LHCN-M2 (cell line): ENCODE data around the gene AMN. TPM values are rescaled to one million over a fixed set of nuclear protein-coding genes. Genes with fewer than 3 reads are reported as not detected.
"Not testable (repeated sequence)": the region's sequence is repeated elsewhere in the genome, so short reads cannot be mapped to it uniquely, and the experiment has no call there.

ENCODE experiments used
- DNase-seq: peaks from one replicate; pipeline ENCODE4 v3.0.0-alpha.2; 2012; ENCODE audit warnings: low read depth
- polyA plus RNA-seq: library from polyadenylated mRNA; unstranded; fragments of >200 nt; gene quantifications from one replicate; pipeline ENCODE4 v1.2.1, GENCODE V29; 2012; ENCODE audit warnings: missing spikeins
- total RNA-seq: library from RNA; depleted of rRNA; stranded (reverse); fragments of >200 nt; gene quantifications from 2 replicates; pipeline ENCODE4 v1.2.3, GENCODE V29; 2014; rRNA removed

AMN gene
- total RNA-seq, result not detected in 2 replicates
- not detected for polyA plus RNA-seq

DNA sequence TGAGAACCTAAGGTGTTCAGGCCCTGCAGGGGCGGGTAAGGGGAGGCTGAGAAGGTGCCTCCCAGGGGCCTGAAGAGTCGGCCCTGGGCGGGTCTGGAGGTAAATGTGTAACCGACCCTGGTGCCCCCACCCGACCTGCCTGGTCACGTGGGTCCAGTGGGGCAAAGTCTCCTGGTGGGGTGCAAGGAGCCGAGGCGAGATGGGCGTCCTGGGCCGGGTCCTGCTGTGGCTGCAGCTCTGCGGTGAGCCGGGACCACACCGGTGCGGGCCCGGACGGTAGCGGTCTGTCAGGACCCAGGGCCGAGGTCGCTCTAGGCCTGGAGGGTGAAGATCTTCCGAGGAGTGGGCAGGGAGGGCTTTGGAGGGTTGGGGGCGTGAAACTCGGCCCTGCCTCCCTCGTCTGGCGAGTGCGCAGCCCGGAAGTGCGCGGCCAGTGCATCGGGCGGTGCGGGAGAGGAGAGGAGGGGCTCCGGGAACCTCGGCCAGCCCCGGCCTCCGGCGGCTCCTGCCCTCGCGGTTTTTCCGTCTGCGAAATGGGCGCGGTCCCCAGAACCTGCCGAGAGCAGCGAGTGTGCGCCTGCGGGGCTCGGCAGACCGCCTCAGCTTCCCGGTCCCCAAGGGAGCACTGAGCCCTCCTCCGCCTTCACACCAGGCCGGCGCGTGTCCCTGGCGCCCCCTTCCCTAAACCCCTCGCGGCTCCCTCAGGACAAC lies at the start of gene AMN:
TSS of gene AMN (plus strand) at position 174 of the 711 bp plus-strand sequence. CDS start at position 200, 26 bp downstream.
- DNase-seq, result no peak

DNA sequence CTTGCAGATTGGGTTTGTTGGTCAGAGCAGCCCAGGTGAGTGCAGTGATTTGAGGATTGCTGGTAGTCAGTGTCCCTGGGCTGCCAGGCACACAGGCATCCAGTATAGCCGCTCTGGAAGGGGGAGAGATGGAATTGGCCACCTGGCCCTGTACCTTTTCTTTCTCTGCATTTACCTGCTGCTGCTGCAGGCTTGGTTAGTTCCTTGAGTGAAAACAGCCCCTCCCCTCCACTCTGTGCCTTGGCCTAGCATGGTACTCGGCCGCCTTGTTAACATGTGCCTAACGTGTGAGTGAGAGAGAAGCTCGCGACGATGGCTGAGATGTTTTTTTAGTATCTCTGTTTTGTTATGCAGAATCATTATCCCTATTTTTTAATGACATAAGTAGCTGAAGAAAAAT lies 49.3 kb upstream of the AMN start:
- DNase-seq, result no peak

DNA sequence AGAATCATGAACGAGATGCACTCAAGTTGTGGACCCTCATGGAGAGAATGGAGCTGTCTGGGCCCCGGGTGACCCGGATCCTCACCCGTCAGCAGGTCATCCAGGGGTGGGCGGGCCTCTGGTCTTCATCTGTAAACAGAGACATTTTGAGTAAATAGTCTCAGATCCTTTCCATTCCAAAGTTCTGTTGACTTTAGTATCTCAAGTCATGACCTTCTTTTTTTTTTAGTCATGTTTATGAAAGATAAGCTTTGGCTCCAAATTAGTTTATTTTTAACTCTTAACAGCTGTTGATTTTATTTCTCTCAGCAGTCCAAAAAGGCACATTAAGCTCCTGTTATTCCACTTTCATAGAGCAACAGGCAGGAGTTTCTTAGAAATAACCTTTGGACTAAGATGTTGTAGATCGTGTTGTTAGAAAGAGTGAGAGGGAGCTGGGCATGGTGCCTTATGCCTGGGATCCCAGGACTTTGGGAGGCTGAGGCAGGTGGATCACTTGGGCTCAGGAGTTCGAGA lies 48.9 kb upstream of the AMN start:
- DNase-seq, result no peak

DNA sequence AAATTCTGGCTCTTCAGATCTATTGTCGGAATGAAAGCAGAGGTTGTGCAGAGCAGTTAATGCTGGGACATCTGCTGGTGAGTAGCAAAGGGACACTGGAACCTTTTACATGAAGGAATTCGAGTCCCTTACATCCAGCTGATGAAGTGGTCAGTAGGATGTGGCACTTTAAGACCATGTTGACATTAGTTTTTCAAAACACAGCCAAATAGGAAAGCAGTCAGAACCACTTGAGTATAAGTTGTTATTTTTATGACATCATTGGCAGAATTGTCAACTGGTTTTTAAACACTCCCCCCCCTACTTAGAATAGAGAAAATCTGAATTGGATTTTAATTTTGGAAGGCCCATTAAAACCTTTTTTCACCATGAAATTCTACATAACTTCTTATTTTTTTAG lies 46.8 kb upstream of the AMN start:
- no peak for DNase-seq

DNA sequence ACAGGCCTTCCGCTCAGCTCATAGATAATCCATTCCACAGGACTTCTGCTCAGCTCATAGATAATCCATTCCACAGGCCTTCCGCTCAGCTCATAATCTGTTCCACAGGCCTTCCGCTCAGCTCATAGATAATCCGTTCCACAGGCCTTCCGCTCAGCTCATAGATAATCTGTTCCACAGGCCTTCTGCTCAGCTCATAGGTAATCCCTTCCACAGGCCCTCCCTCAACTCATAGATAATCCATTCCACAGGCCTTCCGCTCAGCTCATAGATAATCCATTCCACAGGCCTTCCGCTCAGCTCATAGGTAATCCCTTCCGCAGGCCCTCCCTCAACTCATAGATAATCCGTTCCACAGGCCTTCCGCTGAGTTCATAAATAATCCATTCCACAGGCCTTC lies 45.0 kb upstream of the AMN start:
- not testable (repeated sequence) for DNase-seq

DNA sequence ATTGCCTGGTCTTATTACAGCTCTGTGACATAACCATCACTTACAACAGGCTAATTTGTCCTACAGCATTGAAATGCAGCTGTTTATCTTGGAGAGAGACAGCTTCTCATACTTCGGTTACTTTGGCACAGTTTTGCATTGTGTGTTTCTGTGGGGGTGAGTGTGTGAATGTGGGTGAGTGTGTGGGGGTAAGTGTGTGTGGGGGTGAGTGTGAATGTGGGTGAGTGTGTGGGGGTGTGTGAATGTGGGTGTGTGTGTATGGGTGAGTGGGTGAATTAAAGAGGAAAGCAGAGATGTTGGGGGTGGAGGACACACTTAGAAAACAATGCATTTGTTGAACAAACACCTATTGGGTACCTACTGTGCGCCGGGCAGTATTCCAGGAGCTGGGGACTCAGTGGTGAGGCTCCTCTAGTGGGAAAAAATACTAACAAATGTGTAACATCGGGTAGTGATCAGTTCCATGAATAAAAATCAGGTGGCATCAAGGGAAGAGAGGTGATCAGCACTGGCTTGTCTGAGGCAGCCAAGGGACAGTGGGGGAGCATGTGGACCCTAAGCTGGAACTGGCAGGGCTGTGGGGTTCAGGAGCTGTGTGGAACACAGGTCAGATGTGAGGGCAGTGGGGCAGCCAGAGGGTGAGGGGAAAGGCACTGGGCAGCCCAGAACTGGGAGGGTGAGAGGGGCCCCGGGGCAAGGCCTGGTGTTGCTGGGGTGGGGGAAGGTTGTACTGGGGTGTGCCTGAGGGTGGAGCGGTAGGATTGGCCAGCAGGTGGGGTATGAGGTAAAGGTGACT lies 44.1 kb upstream of the AMN start:
- no peak for DNase-seq

DNA sequence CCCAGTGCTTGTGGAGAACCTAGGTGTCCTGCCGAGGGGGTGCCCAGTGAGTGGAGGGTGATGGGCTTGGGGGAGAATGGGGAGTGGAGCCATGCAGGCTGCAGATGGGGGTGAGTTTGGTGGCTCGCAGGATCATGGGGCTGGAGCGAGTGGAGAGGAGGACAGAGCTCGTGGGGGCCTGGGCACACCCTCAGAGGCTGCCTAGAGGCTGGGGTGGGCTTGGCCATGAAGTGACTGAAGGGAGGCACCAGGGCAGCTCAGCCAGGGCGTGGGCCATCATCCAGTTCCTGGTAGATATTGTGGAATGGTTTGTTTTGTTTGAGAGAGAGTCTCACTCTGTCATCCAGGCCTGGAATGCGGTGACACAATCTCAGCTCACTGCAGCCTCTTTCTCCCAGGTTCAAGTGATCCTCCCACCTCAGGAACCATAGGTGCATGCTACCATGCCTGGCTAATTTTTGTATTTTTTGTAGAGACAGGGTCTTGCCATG lies 43.4 kb upstream of the AMN start:
- DNase-seq, result no peak

DNA sequence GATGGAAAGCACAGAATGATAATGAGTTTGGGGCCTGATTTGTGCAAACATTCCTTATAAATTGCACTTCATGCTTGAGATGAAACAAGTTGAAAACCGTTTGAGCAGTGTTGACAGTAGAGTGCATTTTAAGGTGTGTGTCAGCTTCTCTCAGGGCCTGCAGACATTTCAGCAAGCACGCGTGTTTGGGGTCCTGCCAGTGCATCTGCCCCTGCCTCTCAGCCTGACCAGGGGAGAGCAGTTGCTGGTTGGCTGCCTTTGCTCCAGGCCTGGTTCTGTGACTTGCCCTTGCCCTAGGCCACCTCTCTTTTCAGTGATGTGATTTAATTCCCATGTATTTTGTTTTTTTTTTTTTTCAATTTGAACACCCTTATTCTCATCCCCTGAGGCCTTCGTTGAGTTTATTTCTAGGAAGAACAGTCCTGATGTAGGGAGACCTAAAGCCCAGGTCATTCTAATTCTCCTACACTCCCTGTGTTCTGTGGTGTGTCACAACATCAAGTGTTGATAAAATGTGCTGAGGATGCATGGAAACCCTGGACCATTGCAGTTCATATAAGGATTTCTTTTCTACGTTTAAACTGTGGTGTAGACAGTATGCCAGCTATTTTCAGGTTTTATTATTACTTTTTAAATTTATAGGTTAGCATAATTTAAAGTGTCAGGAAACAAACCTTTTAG lies 40.1 kb upstream of the AMN start:
- DNase-seq, result peak; percentile 11

DNA sequence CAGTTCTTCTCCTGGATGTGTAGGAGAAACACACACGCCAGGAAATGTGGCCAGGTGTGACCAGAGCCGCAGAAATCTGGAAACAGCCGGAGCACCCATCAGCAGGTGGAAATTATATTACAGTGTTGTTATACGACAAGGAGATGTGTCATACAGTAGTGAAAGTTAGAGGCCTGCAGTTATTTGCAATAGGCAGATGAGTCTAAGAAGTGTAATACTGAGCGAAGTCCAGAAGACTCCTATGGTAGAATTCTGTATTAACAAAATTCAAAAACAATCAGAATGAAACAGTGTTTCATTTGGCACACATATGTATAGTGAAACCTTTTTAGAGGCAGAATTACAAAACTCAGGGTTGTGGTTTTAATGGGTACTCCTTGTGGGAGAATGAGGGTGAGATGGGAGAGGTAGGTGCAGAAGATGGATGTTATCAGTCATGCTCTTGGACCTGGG lies 39.3 kb upstream of the AMN start:
- no peak for DNase-seq

DNA sequence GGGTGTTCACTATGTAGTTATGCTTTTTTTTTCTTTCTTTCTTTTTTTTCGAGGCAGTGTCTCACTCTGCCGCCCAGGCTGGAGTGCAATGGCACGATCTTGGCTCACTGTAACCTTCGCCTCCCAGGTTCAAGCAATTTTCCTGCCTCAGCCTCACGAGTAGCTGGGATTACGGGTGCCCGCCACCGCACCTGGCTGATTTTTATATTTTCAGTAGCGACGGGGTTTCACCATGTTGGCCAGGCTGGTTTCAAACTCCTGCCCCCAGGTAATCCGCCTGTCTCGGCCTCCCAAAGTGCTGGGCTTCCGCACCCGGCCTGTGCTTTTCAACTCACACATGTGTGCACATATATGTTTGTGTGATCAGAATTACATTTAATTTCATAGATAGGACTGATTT lies 38.9 kb upstream of the AMN start:
- no peak for DNase-seq

DNA sequence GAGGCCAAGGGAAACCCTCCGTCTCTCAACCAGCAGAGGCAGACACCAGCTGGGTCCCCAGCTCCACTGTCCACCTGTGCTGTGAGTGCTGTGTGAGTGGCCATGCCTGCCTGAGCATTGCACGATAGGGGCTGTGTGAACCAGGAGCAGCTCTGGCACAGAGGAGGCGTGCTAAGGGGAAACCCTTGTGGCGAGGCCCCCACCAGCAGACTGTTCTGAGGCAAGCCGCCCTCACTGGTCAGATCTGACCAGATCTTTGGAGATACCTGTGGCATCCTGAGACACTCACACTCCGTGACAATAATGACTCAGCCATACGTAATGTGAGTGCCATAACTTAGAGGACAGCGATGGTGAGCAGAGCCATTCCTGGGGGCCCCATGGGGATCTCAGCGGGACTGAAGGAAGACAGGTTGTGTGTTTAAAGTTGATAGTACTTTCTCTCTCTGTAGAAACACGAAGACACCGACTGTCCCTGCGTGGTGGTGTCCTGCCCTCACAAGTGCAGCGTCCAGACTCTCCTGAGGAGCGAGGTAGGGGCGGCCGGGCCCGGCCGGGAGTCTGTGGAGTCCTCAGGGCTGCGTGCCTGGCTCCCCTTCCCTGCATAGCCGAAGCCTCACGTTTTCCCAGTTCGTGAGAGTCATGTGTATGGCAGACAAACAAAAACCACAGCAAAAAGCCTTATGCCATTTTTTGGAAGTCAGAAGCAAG lies 36.6 kb upstream of the AMN start:
- DNase-seq, result no peak

DNA sequence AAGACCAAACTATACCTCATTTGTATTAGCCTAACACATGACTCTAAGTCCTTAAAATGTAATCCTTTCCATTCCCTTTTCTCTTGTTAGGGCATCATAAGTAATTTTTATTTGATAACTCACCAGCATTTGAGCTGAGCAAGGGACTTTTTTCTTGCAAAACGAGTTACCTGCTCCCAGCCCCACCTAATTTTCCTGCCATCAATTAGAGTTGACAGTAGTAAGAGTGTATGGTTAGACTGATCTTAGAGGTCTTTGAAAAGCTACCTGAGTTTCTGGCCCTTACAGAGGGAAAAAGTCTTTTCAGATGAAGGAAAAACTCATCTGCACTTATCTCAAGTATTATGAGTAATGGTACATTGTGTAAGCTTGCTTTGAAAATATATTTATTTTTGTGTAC lies 33.7 kb upstream of the AMN start:
- DNase-seq, result no peak

DNA sequence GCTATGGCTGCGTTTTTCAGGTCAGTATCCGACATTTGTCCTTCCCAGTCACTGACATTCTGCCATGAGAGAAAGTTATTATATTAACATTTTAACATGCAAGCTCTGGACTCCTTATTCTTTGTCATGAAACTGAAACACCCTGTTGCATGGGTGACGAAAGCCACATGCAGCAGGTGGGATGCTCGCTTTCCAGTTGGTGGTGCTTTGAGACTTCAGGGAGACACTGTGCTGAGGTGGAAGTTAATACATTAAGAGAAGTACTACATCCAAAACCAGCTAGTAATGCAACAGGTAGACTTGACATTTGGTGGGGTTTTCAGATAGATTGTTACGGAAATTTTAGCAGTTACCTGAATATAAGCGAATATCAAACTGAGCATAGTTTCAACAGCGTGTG lies 32.8 kb upstream of the AMN start:
- DNase-seq, result no peak

DNA sequence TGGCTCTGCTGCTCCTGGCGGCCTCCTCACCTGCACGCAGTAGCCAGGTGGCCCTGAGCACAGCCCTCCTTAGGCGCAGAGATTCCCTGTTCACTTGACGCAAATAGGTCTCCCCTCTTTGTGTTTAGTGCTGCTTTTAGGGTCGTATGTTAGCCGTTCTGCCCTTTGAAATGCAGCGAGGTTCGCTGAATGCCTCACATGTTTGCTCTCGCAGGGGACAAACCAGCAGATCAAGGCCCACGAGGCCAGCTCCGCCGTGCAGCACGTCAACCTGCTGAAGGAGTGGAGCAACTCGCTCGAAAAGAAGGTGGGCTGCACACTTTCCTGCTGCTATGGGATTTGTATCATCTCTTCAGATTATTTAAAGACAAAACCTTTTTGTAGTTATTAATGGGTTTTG lies 31.4 kb upstream of the AMN start:
- DNase-seq, result no peak

DNA sequence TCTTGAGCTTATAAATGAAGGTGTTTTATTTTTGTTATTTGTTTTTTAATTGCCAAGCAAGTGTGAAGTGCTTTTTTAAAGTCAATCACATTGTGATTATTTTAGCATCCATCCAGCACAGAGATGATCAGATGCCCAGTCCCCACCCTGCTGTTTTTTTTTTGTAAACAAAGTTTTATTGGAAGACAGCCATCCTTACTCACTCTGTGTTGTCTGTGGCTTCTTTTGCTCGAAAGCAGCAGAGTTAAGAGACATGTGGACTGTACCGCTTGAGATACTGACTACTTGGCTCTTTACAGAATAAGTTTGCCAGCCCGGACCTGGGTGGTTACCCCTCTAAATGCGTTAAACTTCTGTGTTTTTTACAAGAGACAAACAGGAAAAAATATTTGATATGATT lies 30.9 kb upstream of the AMN start:
- peak; percentile 34 for DNase-seq

DNA sequence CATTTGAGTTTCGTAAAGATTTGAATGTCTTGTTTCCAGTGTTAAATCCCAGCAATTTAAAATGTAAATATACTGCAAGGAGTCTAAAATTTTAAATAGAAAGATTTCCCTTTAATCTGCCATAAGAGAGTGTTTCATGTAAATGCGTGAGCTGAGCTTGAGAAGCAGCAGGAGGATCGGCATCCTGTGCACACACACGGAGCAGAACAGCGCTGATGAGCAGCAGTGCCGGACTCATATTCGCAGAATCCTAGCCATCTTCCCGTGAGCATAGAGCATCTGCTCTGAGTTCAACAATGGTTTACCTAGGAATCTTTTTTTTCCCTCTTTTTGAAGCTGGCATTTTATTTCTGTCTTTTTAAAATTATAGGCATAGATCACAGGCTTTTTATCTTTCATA lies 29.8 kb upstream of the AMN start:
- no peak for DNase-seq

DNA sequence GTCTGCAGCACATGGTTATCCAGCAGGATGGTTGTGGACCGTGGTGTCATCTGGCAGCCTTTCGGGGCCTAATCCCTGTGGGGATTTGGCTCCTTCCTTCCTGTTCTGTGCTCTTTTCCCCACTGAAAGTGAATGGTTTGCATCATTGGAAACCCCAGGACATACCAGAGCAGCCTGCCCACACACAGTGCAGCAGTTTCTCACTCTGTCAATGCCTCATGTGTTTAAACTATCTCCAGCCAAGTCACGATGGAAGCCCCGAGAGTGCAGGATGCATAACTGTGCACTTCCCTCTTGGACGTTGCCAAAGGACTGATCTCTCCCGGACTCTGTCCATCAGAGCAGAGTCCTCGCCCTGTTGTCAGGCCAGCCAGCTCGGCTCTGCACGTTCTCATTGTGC lies 29.0 kb upstream of the AMN start:
- no peak for DNase-seq

DNA sequence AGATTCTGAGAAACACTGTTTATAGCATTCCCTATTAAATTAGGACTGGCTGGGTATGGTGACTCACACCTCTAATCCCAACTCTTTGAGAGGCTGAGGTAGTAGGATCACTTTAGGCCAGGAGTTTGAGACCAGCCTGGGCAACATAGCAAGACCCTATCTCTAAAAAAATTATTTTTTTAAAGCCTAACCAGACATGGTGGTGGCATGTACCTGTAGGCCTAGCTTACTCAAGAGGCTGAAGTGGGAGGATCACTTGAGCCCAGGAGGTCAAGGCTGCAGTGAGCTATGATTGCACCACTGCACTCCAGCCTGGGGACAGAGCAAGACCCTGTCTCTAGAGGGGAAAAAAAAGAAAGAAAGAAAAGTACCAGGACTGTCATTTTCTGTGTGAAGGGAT lies 25.7 kb upstream of the AMN start:
- not testable (repeated sequence) for DNase-seq

DNA sequence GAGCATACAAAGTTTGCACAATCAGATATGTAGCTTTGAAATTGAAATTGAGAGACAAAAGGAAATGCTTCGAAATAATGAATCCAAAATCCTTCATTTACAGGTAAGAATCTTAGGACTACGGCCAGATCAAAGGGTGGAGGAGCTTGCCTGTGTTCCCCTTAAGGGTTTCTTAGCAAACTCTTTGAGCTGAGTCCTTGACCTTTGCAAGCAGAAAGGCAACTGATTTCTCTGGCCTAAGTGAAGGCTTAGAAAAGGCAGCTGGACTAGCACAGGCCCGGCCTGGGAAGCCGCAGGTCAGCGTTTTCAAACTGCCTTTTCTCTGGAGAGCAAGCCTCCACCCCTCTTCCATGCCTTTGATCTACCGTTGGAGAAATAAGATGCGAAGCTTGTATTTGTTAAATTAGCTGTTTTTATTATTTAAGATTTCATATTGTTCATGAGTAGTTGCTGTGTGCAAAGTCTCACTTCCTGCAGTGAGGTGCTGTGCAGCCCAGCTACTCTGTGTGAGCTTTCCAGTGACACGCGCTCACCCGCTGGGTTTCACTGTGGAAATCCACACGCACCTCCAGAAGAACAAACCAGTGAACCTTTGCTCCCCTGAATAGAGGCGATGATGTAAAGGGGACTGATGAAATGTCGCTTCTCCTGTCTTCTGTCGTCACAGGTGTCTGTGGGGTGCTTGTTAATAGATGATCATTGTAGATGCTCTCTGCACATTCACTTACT lies 25.0 kb upstream of the AMN start:
- no peak for DNase-seq

DNA sequence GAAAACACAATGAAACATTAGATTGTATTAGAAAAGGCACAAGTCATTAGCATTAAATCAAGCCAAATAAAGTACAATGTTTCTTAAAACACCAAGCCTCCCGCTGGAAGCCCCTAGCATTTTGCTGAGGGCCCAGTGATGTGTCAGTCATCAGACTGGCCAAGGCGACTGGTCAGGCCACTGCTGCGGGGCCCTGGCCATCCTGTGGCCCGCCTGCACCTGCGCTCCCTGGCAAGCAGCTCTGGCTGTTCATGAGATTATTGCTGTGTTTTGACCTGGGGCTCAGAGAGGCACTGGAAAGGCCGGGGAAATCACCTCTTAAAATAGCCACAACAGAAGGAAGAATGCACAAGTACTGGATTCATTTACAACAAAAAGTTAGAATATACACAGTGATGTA lies 24.2 kb upstream of the AMN start:
- no peak for DNase-seq
